Neural progenitor cell (in vitro differentiated cells): ENCODE results near the gene SH2D3A.

ENCODE experiments used
- CTCF ChIP-seq: fragments of 200-600 bp; sonication (generic); IDR thresholded peaks from 2 replicates; pipeline ENCODE4 v1.5.1; 2017; ENCODE audit warnings: antibody characterized with exemption, mild to moderate bottlenecking
- EZH2 ChIP-seq: fragments of 200-600 bp; sonication (generic); IDR thresholded peaks from 2 replicates; pipeline ENCODE4 v1.6.1; 2017; ENCODE audit warnings: antibody characterized with exemption, mild to moderate bottlenecking, moderate library complexity

DNA sequence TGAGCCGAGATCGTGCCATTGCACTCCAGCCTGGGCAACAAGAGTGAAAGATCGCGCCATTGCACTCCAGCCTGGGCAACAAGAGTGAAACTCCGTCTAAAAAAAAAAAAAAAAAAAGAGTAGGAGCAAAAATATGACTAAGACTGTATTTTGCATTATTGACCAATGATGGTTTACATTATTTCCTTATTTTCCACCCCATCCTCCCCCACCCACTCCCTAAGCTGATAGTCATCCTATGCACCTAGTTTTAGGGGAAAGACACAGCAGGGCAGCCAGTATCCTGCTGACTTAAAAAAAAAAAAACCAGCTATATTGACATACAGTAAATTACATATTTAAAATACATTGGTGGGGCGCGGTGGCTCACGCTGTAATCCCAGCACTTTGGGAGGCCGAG is 30.4 kb upstream of the SH2D3A start:
- TF ChIP-seq CTCF, result no peak
- no peak for TF ChIP-seq EZH2
